HepG2 (cell line): Measurements from ENCODE around the gene TPCN2. TPM values are rescaled to one million over a fixed set of nuclear protein-coding genes. Genes with fewer than 3 reads are reported as not detected.

Experiments
- ATAC-seq: fragments of 200-7000 bp; cut with Tn5 transposase; 3 replicates; pipeline ENCODE4 v1.9.1; 2020; ENCODE audit warnings: mild to moderate bottlenecking, moderate library complexity
- BruUV-seq: library from RNA; stranded (reverse); fragments of 400-500 nt; replicated peaks from 2 replicates; lab custom pipeline; 2021; lab: Mats Ljungman, UMichigan
- CTCF ChIA-PET: fragments of 300-600 bp; formaldehyde crosslinking; extraction: SDS; loops from one replicate; lab custom pipeline; 2021; ENCODE audit warnings: low total read pairs, inconsistent platforms, low intra/inter-chr PET ratio; lab: Yijun Ruan, JAX
- POLR2A ChIA-PET: fragments of 350-600 bp; sonication (Branson Sonifier 250); formaldehyde crosslinking; loops from one replicate; lab custom pipeline; 2020; ENCODE audit warnings: antibody characterized with exemption, inconsistent platforms; lab: Yijun Ruan, JAX
- DNase-seq: peaks from one replicate; pipeline ENCODE4 v3.0.0-alpha.2; 2015; ENCODE audit warnings: low spot score
- FAIRE-seq: peaks from 3 replicates; lab custom pipeline; 2011; peaks lifted over from hg19 to GRCh38; lab: Jason Lieb, UNC
- H2AFZ ChIP-seq: one replicate; pipeline ENCODE4 v1.6.1; 2011; ENCODE audit warnings: low read length, inconsistent platforms
- H3K27ac ChIP-seq: fragments of 300-600 bp; 3 replicates; pipeline ENCODE4 v1.8.0; 2011; ENCODE audit warnings: mixed run types, mild to moderate bottlenecking, mixed read lengths, low read length, inconsistent platforms; ENCODE audit not compliant: insufficient read depth; ENCODE audit errors: extremely low read length
- H3K27me3 ChIP-seq, 2 experiments: fragments of 200-600 bp in 1 of 2; 2 replicates in 1 of 2; 3 replicates in 1 of 2; pipeline versions ENCODE4 v1.6.0 to v1.8.0; 2011; ENCODE audit warnings: low read length in 2 of 2, mild to moderate bottlenecking in 2 of 2, moderate library complexity in 2 of 2, inconsistent platforms in 1 of 2; ENCODE audit not compliant: insufficient read depth in 2 of 2, control insufficient read depth in 1 of 2
- H3K36me3 ChIP-seq, 2 experiments: fragments of 200-600 bp in 1 of 2; replicated peaks in 1 of 2; 2 replicates in 1 of 2; 3 replicates in 1 of 2; pipeline versions ENCODE4 v1.5.1 to v1.8.0; 2011; ENCODE audit warnings: low read length in 2 of 2, inconsistent platforms in 1 of 2; ENCODE audit not compliant: insufficient read depth in 2 of 2, control insufficient read depth in 1 of 2
- H3K4me1 ChIP-seq: 2 replicates; pipeline ENCODE4 v1.5.1; 2012; ENCODE audit warnings: low read length, inconsistent platforms; ENCODE audit not compliant: insufficient read depth
- H3K4me2 ChIP-seq: 2 replicates; pipeline ENCODE4 v1.6.0; 2011; ENCODE audit warnings: low read depth, low read length, inconsistent platforms
- H3K4me3 ChIP-seq, 3 experiments: fragments of 200-600 bp in 1 of 3; sonication (generic), shearing (Covaris generic) in 1 of 3; replicated peaks in 1 of 3; 2 replicates each; pipeline ENCODE4 v1.5.1; 2011 to 2016; ENCODE audit warnings: low read length in 3 of 3, inconsistent platforms in 2 of 3, low read depth in 2 of 3, mild to moderate bottlenecking in 2 of 3, control low read depth in 1 of 3, mixed read lengths in 1 of 3; ENCODE audit not compliant: insufficient read depth in 1 of 3
- H3K79me2 ChIP-seq: one replicate; pipeline ENCODE4 v1.6.1; 2011; ENCODE audit warnings: low read length, inconsistent platforms; ENCODE audit not compliant: insufficient read depth
- H3K9ac ChIP-seq: 2 replicates; pipeline ENCODE4 v1.6.0; 2011; ENCODE audit warnings: mild to moderate bottlenecking, low read depth, low read length, inconsistent platforms; ENCODE audit not compliant: insufficient read depth
- H3K9me3 ChIP-seq: 2 replicates; pipeline ENCODE4 v1.5.1; 2012; ENCODE audit warnings: mild to moderate bottlenecking, low read length
- H4K20me1 ChIP-seq: 2 replicates; pipeline ENCODE4 v1.6.0; 2011; ENCODE audit warnings: inconsistent platforms, mild to moderate bottlenecking, low read length, moderate library complexity; ENCODE audit not compliant: insufficient read depth
- BCL6 ChIP-seq: IDR thresholded peaks from 2 replicates; pipeline ENCODE4 v1.6.1; 2016; ENCODE audit warnings: missing genetic modification reagents, missing compliant biosample characterization
- ELK4 ChIP-seq: sonication (generic); formaldehyde crosslinking; IDR thresholded peaks from 2 replicates; pipeline ENCODE4 v1.9.0; 2021; ENCODE audit warnings: missing genetic modification reagents, borderline replicate concordance
- JARID2 ChIP-seq: sonication (generic); formaldehyde crosslinking; IDR thresholded peaks from 2 replicates; pipeline ENCODE4 v1.8.1; 2023; ENCODE audit warnings: missing genetic modification reagents, inconsistent platforms; ENCODE audit not compliant: insufficient replicate concordance
- TOE1 ChIP-seq: sonication (generic); formaldehyde crosslinking; IDR thresholded peaks from 2 replicates; pipeline ENCODE4 v1.4.0; 2020; ENCODE audit warnings: mild to moderate bottlenecking, missing genetic modification reagents
- TP53 ChIP-seq: sonication (generic); formaldehyde crosslinking; conservative IDR thresholded peaks from 2 replicates; pipeline ENCODE4 v1.4.0; 2020; ENCODE audit warnings: missing genetic modification reagents
- ZNF251 ChIP-seq: sonication (generic); formaldehyde crosslinking; IDR thresholded peaks from 2 replicates; pipeline ENCODE4 v1.9.0; 2021; ENCODE audit warnings: mild to moderate bottlenecking, missing genetic modification reagents
- ZNF317 ChIP-seq: sonication (generic); formaldehyde crosslinking; IDR thresholded peaks from 2 replicates; pipeline ENCODE4 v1.5.0; 2020; ENCODE audit warnings: mild to moderate bottlenecking, missing genetic modification reagents
- ZNF331 ChIP-seq: sonication (generic); formaldehyde crosslinking; IDR thresholded peaks from 2 replicates; pipeline ENCODE4 v1.4.0; 2020; ENCODE audit warnings: missing genetic modification reagents
- ZNF556 ChIP-seq: sonication (generic); formaldehyde crosslinking; IDR thresholded peaks from 2 replicates; pipeline ENCODE4 v1.4.0; 2020; ENCODE audit warnings: mild to moderate bottlenecking, missing genetic modification reagents, borderline replicate concordance
- ZNF800 ChIP-seq: sonication (generic); formaldehyde crosslinking; IDR thresholded peaks from 2 replicates; pipeline ENCODE4 v1.4.0; 2020; ENCODE audit warnings: missing genetic modification reagents
- WGBS: methylation state at CpG from one replicate; pipeline ENCODE4 v1.1.6; 2017; ENCODE audit warnings: low lambda C conversion rate; 5-methylcytosine and 5-hydroxymethylcytosine counted together
- in situ Hi-C: cut with HindIII; loops from 2 replicates; pipeline ENCODE4 v1.10.0; 2017; ENCODE audit warnings: low pct_unique_long_range_greater_than_20kb; ENCODE audit not compliant: extremely low pct_ligation_motif_present
- intact Hi-C: fragments of 100-400 bp; cut with micrococcal nuclease; formaldehyde crosslinking; loops from one replicate; pipeline ENCODE4 v1.10.0; 2022; ENCODE audit not compliant: unreplicated experiment
- polyA plus RNA-seq, 8 experiments: library from polyadenylated mRNA; depleted of rRNA in 3 of 8; stranded (reverse) in 7 of 8; unstranded in 1 of 8; fragments of >200 nt; fragmentation: Illumina TruSeq in 4 of 8; extraction: Trizol in 4 of 8; gene quantifications; 2 replicates each; pipeline versions ENCODE4 v1.2.1 to v1.2.3, GENCODE V29; 2011 to 2016; ENCODE audit warnings: low read depth in 4 of 8, missing spikeins in 1 of 8, mixed read lengths in 1 of 8; ENCODE audit not compliant: insufficient read depth in 1 of 8
- total RNA-seq, 5 experiments: library from RNA; depleted of rRNA; stranded (reverse); fragments of >200 nt; fragmentation: Illumina TruSeq; extraction: Trizol; gene quantifications; 2 replicates each; pipeline ENCODE4 v1.2.3, GENCODE V29; 2016; ENCODE audit warnings: low read depth in 1 of 5
- TF ChIP-seq, protein P1 (sequence below): IDR thresholded peaks from 2 replicates; pipeline ENCODE4 v1.6.1; 2016; ENCODE audit warnings: low read depth, control low read depth
- TF ChIP-seq, protein P2 (sequence below): sonication (generic); formaldehyde crosslinking; IDR thresholded peaks from 2 replicates; pipeline ENCODE4 v1.4.0; 2020; ENCODE audit warnings: missing genetic modification reagents
- TF ChIP-seq, protein P3 (sequence below): sonication (generic); formaldehyde crosslinking; IDR thresholded peaks from 2 replicates; pipeline ENCODE4 v1.4.0; 2020; ENCODE audit warnings: mild to moderate bottlenecking, low read depth, missing genetic modification reagents

TPCN2 gene
- total and polyA plus RNA-seq, 2 of the 13 experiments (the other 11 are each of a cell fraction or from before 2014, with no cell fraction given) = 5.6 to 5.9 TPM

DNA sequence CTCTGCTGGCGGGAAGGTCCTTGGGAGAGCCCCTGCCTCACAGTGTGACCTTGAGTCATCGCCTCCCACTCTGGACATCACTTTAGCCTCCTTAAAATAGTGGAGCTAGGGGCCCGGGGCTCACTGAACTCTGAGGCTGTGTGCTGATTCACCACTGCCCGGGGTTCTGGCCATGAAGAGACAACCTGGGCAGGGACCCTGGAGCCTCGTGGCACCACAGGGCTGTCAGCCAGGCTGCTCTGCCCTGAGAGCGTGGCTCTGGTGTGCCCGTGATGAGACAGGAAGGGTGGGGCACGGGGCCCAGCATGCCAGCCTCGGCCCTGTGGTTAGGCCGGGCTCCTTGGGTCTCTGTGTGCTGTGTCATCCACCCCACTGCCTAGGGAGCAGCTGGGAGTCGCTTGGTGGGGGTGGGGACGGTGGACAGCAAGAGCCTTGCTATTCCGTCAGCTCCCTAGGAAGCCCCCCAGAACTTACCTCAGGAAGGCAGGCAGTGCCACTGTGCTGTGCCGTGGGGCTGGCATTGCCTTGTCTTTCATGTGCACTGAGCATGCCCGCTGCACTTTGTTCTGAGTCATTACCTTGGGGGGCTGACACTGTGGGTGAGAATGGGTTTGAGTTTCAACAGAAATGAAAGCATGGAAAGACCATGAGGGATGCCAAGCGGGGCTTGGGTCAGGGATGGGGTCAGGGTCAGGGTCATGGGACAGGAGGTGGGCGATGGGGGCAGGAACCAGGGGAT lies 31.7 kb downstream of the TPCN2 start:
- Histone ChIP-seq H3K9me3 (no peaks in the 10 kb centered on the region), H2AFZ (no peak overlapping the region), H3K4me3 (no peak overlapping the region), H3K4me2 (no peak overlapping the region), H4K20me1 (no peaks in the 10 kb centered on the region), H3K27ac (no peak overlapping the region), H3K36me3 (peaks cover 2 to 12% of the 10 kb centered on the region in 2 experiments; a peak in 3 of 5 replicates), H3K79me2 (no peaks in the 10 kb centered on the region), H3K4me1 (no peaks in the 10 kb centered on the region), H3K9ac (no peak overlapping the region), H3K27me3 (no peaks in the 10 kb centered on the region)
- WGBS = 92% methylated on average over 8 of the region's 17 CpGs
- CTCF ChIA-PET = no interaction called here
- TF ChIP-seq, protein P1, sequence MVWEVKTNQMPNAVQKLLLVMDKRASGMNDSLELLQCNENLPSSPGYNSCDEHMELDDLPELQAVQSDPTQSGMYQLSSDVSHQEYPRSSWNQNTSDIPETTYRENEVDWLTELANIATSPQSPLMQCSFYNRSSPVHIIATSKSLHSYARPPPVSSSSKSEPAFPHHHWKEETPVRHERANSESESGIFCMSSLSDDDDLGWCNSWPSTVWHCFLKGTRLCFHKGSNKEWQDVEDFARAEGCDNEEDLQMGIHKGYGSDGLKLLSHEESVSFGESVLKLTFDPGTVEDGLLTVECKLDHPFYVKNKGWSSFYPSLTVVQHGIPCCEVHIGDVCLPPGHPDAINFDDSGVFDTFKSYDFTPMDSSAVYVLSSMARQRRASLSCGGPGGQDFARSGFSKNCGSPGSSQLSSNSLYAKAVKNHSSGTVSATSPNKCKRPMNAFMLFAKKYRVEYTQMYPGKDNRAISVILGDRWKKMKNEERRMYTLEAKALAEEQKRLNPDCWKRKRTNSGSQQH (CRISPR knock-in tag) = no peak
- no peak for TF ChIP-seq ZNF317 (CRISPR knock-in tag)
- no peak for TF ChIP-seq TOE1
- no peak for TF ChIP-seq BCL6 (CRISPR knock-in tag)
- TF ChIP-seq, protein P2, sequence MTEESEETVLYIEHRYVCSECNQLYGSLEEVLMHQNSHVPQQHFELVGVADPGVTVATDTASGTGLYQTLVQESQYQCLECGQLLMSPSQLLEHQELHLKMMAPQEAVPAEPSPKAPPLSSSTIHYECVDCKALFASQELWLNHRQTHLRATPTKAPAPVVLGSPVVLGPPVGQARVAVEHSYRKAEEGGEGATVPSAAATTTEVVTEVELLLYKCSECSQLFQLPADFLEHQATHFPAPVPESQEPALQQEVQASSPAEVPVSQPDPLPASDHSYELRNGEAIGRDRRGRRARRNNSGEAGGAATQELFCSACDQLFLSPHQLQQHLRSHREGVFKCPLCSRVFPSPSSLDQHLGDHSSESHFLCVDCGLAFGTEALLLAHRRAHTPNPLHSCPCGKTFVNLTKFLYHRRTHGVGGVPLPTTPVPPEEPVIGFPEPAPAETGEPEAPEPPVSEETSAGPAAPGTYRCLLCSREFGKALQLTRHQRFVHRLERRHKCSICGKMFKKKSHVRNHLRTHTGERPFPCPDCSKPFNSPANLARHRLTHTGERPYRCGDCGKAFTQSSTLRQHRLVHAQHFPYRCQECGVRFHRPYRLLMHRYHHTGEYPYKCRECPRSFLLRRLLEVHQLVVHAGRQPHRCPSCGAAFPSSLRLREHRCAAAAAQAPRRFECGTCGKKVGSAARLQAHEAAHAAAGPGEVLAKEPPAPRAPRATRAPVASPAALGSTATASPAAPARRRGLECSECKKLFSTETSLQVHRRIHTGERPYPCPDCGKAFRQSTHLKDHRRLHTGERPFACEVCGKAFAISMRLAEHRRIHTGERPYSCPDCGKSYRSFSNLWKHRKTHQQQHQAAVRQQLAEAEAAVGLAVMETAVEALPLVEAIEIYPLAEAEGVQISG (CRISPR knock-in tag) = no peak
- TF ChIP-seq TP53 = no peak
- TF ChIP-seq ZNF331 (CRISPR knock-in tag) = no peak
- no peak for TF ChIP-seq ELK4
- no peak for TF ChIP-seq JARID2 (CRISPR knock-in tag)
- no peak for TF ChIP-seq ZNF251 (CRISPR knock-in tag)
- TF ChIP-seq ZNF556 = no peak
- TF ChIP-seq, protein P3, sequence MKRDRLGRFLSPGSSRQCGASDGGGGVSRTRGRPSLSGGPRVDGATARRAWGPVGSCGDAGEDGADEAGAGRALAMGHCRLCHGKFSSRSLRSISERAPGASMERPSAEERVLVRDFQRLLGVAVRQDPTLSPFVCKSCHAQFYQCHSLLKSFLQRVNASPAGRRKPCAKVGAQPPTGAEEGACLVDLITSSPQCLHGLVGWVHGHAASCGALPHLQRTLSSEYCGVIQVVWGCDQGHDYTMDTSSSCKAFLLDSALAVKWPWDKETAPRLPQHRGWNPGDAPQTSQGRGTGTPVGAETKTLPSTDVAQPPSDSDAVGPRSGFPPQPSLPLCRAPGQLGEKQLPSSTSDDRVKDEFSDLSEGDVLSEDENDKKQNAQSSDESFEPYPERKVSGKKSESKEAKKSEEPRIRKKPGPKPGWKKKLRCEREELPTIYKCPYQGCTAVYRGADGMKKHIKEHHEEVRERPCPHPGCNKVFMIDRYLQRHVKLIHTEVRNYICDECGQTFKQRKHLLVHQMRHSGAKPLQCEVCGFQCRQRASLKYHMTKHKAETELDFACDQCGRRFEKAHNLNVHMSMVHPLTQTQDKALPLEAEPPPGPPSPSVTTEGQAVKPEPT (CRISPR knock-in tag) = no peak
- TF ChIP-seq ZNF800 (CRISPR knock-in tag) = no peak
- POLR2A ChIA-PET = no interaction called here
- no TSS peak for BruUV-seq
- no peak for FAIRE-seq
- in situ Hi-C loops = no loop called here
- no peak for ATAC-seq
- DNase-seq = no peak
- intact Hi-C loops = no loop called here
